22Rv1 (cell line): ENCODE results near the gene PAQR9.

Experiments
- CTCF ChIP-seq: fragments of 450-650 bp; IDR thresholded peaks from 2 replicates; pipeline ENCODE4 v1.5.1; 2017; ENCODE audit warnings: mild to moderate bottlenecking
- ZFX ChIP-seq: fragments of 450-650 bp; IDR thresholded peaks from 2 replicates; pipeline ENCODE4 v1.6.1; 2017; ENCODE audit warnings: antibody characterized with exemption, borderline replicate concordance

- TF ChIP-seq ZFX (no peak), CTCF (no peak)
Measured at GRCh38 chr3:142931222-142931621, 32.3 kb downstream of the PAQR9 start.
